Immature natural killer cell (primary cell): ENCODE measurements around the gene HIPK2. TPM values are rescaled to one million over a fixed set of nuclear protein-coding genes. Genes with fewer than 3 reads are reported as not detected.

Experiments used
- polyA plus RNA-seq, 3 donors: library from polyadenylated mRNA; unstranded; fragments of 300-500 nt; fragmentation: Illumina TruSeq; gene quantifications; one replicate each; pipeline ENCODE4 v1.2.3, GENCODE V29; 2021

HIPK2 gene
- polyA plus RNA-seq, 3 donors from 2014 or later: 3.5 to 14.2 (median 3.7) TPM

Other genes starting within 250 kb of the HIPK2 start
- 10 to 100 TPM; 59.6 to 93.3 (median 68.7) TPM for gene TBXAS1, start 51.3 kb upstream of the HIPK2 start, polyA plus RNA-seq